Fibroblast of skin of back (primary cell): ENCODE results near the gene TNRC6B.
"Not testable (repeated sequence)": the region's sequence is repeated elsewhere in the genome, so short reads cannot be mapped to it uniquely, and the experiment has no call there.

Experiments used
- DNase-seq: peaks from one replicate; pipeline ENCODE4 v3.0.0-alpha.2; 2013

Gene TNRC6B

GRCh38 chr22:40216041-40216756 is 38.5 kb downstream of the TNRC6B start:
- DNase-seq: no peak

- no peak for DNase-seq
Measured at GRCh38 chr22:40218152-40218551, 40.4 kb downstream of the TNRC6B start.

GRCh38 chr22:40218723-40219294 is 41.1 kb downstream of the TNRC6B start:
- DNase-seq: no peak

- no peak for DNase-seq
Measured at GRCh38 chr22:40220316-40221054, 42.8 kb downstream of the TNRC6B start.

- no peak for DNase-seq
Measured at GRCh38 chr22:40221055-40221414, 43.3 kb downstream of the TNRC6B start.

GRCh38 chr22:40222979-40223378 is 45.3 kb downstream of the TNRC6B start:
- DNase-seq: not testable (repeated sequence)

- DNase-seq: no peak
Measured at GRCh38 chr22:40224702-40225101, 47.0 kb downstream of the TNRC6B start.

GRCh38 chr22:40226620-40227019 is 48.9 kb downstream of the TNRC6B start:
- no peak for DNase-seq

GRCh38 chr22:40231618-40232313 is 54.0 kb downstream of the TNRC6B start:
- no peak for DNase-seq

- DNase-seq: no peak
Measured at GRCh38 chr22:40232624-40233023, 54.9 kb downstream of the TNRC6B start.

- no peak for DNase-seq
Measured at GRCh38 chr22:40233886-40234285, 56.2 kb downstream of the TNRC6B start.

GRCh38 chr22:40234658-40235057 is 56.9 kb downstream of the TNRC6B start:
- no peak for DNase-seq

GRCh38 chr22:40235308-40235707 is 57.6 kb downstream of the TNRC6B start:
- DNase-seq: peak; percentile 29

GRCh38 chr22:40236131-40236665 is 58.5 kb downstream of the TNRC6B start:
- no peak for DNase-seq

- DNase-seq: no peak
Measured at GRCh38 chr22:40237241-40237640, 59.5 kb downstream of the TNRC6B start.

- peak; percentile 29 for DNase-seq
Measured at GRCh38 chr22:40237788-40238424, 60.2 kb downstream of the TNRC6B start.

GRCh38 chr22:40238425-40239344 is 61.0 kb downstream of the TNRC6B start:
- DNase-seq: peak; percentile 64

GRCh38 chr22:40239345-40239683 is 61.6 kb downstream of the TNRC6B start:
- DNase-seq: no peak

- DNase-seq: no peak
Measured at GRCh38 chr22:40240160-40240559, 62.4 kb downstream of the TNRC6B start.

- no peak for DNase-seq
Measured at GRCh38 chr22:40240686-40241085, 63.0 kb downstream of the TNRC6B start.

GRCh38 chr22:40241200-40241763 is 63.6 kb downstream of the TNRC6B start:
- DNase-seq: no peak
